Uterus (tissue), 4 donors: ENCODE data around the gene TMC5. TPM values are rescaled to one million over a fixed set of nuclear protein-coding genes. Genes with fewer than 3 reads are reported as not detected.

ENCODE experiments used
- DNase-seq, 2 donors: peaks; one replicate each; pipeline ENCODE4 v3.0.0-alpha.2; 2019 to 2020
- H3K27ac ChIP-seq, 2 donors: fragments of 200-600 bp; sonication (generic); 1 replicate in 1 of 2; 2 replicates in 1 of 2; pipeline ENCODE4 v1.5.1; 2016 to 2018
- H3K27me3 ChIP-seq, 2 donors: fragments of 200-600 bp; sonication (generic); one replicate each; pipeline ENCODE4 v1.5.1; 2018 to 2019; ENCODE audit warnings: control low read depth in 1 of 2
- H3K36me3 ChIP-seq, 2 donors: fragments of 200-600 bp; sonication (generic); one replicate each; pipeline ENCODE4 v1.5.1; 2019; ENCODE audit warnings: control low read depth in 1 of 2
- H3K4me1 ChIP-seq, 2 donors: fragments of 200-600 bp; sonication (generic); one replicate each; pipeline ENCODE4 v1.5.1; 2018 to 2019; ENCODE audit warnings: control low read depth in 1 of 2
- H3K4me3 ChIP-seq, 2 donors: fragments of 200-600 bp; sonication (generic); 1 replicate in 1 of 2; 2 replicates in 1 of 2; pipeline ENCODE4 v1.5.1; 2018 to 2019; ENCODE audit warnings: mild to moderate bottlenecking in 1 of 2
- H3K9me3 ChIP-seq, 2 donors: fragments of 200-600 bp; sonication (generic); one replicate each; pipeline ENCODE4 v1.5.1; 2019; ENCODE audit warnings: control low read depth in 1 of 2
- CTCF ChIP-seq, 4 experiments: fragments of 200-600 bp in 2 of 4; fragments of 450-650 bp in 2 of 4; sonication (generic) in 2 of 4; IDR thresholded peaks; one replicate each; pipeline ENCODE4 v1.5.1; 2016 to 2019; ENCODE audit warnings: antibody characterized with exemption in 4 of 4, mild to moderate bottlenecking in 2 of 4, moderate library complexity in 1 of 4
- POLR2A ChIP-seq, 2 donors: fragments of 450-650 bp; IDR thresholded peaks; one replicate each; pipeline ENCODE4 v1.6.1; 2016; ENCODE audit warnings: antibody characterized with exemption in 2 of 2, mild to moderate bottlenecking in 1 of 2, moderate library complexity in 1 of 2
- intact Hi-C: fragments of 100-400 bp; cut with DNase I; formaldehyde crosslinking; loops from one replicate; pipeline ENCODE4 v1.15.1; 2023; ENCODE audit warnings: low total_unique reads
- total RNA-seq, 4 donors: library from RNA; depleted of rRNA in 3 of 4; stranded (reverse); fragments of >200 nt in 3 of 4; gene quantifications; one replicate each; pipeline versions ENCODE4 v1.1.0 to v1.2.4, GENCODE V29; 2014 to 2023
- donor health status: DM: yes; HTN: yes; CAD: no.

TMC5 gene
- total RNA-seq, 4 donors from 2014 or later = under 0.01 to 2.7 TPM; not detected in 2

DNA sequence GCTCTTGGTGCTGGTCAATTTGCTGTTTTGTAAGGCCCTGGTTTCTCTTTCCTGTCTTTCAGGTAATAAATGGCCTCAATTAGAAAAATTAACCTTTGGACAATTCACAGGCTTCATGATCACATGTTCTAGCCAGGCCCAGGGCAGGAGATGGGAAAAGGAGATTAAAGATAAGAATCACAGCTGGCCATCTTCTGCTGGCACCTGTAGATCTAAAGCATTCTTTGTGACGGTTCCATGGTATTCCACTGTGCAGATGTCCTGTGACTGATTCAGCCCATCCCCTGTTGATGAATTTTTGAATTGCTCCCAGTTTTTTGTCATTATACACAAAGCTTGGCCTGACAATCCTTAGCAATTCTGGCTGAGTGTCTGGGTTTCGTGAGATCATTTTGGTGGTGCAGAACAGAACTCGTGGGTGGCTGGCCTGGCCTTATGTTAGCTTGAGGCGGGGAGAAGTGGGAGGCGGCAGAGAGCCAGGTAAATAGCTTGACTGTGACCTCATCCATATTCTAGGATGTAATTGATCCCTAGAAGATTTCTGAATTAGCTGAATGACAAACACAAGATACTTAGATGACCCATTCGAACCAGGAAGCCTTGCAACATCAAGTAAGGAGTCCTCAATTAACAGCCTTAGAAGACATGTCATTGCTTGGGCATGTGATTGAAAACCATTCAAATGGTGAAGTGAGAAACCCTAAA, 14.1 kb downstream of the TMC5 start:
- H3K36me3 ChIP-seq = no peaks in the 10 kb centered on the region
- H3K27me3 ChIP-seq = no peaks in the 10 kb centered on the region
- DNase-seq = no peak
- no peak for TF ChIP-seq POLR2A (IDR thresholded peaks at IDR 0.05)
- TF ChIP-seq CTCF (IDR thresholded peaks at IDR 0.05) = no peak
- H3K4me1 ChIP-seq = no peaks in the 10 kb centered on the region
- no peak overlapping the region for H3K27ac ChIP-seq
- H3K4me3 ChIP-seq = no peak overlapping the region
- intact Hi-C loops = no loop called here
- no peaks in the 10 kb centered on the region for H3K9me3 ChIP-seq

- no peaks in the 10 kb centered on the region for H3K27me3 ChIP-seq
- no peak overlapping the region for H3K27ac ChIP-seq
- intact Hi-C loops = no loop called here
- no peaks in the 10 kb centered on the region for H3K36me3 ChIP-seq
- DNase-seq = no peak
- no peaks in the 10 kb centered on the region for H3K4me1 ChIP-seq
- no peak for TF ChIP-seq CTCF (IDR thresholded peaks at IDR 0.05)
- TF ChIP-seq POLR2A (IDR thresholded peaks at IDR 0.05) = no peak
- no peaks in the 10 kb centered on the region for H3K9me3 ChIP-seq
- H3K4me3 ChIP-seq = no peak overlapping the region
Observed at GRCh38 chr16:19432429-19432828, 14.7 kb downstream of the TMC5 start.

DNA sequence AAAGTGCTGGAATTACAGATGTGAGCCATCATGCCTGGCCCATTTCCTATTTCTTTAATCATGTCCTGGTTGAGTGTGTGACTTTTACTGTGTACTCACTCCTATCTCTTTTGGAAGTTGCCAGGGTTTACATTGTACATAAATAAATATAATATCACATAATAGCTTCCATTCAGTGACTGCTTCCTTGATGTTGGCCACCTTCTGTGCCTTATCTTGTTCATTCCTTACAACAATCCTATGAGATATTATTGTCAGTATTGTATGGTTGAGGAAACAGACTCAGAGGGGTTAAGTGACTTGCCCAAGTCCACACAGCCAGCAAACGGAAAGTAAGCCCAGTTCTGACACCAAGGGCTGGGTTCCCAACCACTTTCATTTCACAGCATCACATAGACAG, 16.9 kb downstream of the TMC5 start:
- Histone ChIP-seq H3K27ac (no peak overlapping the region), H3K27me3 (no peaks in the 10 kb centered on the region), H3K4me1 (no peaks in the 10 kb centered on the region), H3K36me3 (no peaks in the 10 kb centered on the region), H3K4me3 (no peak overlapping the region), H3K9me3 (no peaks in the 10 kb centered on the region)
- no peak for DNase-seq
- TF ChIP-seq CTCF (IDR thresholded peaks at IDR 0.05) (no peak), POLR2A (IDR thresholded peaks at IDR 0.05) (no peak)
- intact Hi-C loops = no loop called here

DNA sequence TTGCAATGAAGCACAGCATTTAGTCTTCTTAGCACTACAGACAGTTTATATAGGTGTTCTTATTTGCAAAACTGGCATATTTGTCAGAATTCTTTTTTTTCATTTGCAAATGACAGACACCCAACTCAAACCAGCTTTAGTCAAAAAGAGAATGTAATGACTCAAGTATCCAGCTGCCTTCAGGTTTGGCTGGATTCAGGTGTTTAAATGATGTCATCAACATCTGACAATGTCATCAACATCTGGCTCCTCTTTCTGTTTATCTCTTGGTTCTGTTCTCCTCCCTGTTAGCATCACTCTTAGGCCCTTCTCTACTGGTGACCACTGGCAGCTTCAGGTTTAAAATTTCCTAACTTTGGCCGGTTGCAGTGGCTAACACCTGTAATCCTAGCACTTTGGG, 18.9 kb downstream of the TMC5 start:
- no peak for DNase-seq
- Histone ChIP-seq H3K4me1 (no peaks in the 10 kb centered on the region), H3K36me3 (no peaks in the 10 kb centered on the region), H3K27ac (no peak overlapping the region), H3K27me3 (no peaks in the 10 kb centered on the region), H3K4me3 (no peak overlapping the region), H3K9me3 (no peaks in the 10 kb centered on the region)
- intact Hi-C loops = no loop called here
- TF ChIP-seq POLR2A (IDR thresholded peaks at IDR 0.05) (no peak), CTCF (IDR thresholded peaks at IDR 0.05) (no peak)

- Histone ChIP-seq H3K4me3 (no peak overlapping the region), H3K9me3 (no peaks in the 10 kb centered on the region), H3K4me1 (no peaks in the 10 kb centered on the region), H3K36me3 (no peaks in the 10 kb centered on the region), H3K27me3 (no peaks in the 10 kb centered on the region), H3K27ac (no peak overlapping the region)
- no peak for DNase-seq
- TF ChIP-seq POLR2A (IDR thresholded peaks at IDR 0.05) (no peak), CTCF (IDR thresholded peaks at IDR 0.05) (no peak)
- intact Hi-C loops = no loop called here
Observed at GRCh38 chr16:19437280-19437679, 19.6 kb downstream of the TMC5 start.
